Spleen (tissue), 7 donors: ENCODE results near the gene GLOD5.

Source experiments
- POLR2AphosphoS5 ChIP-seq, 3 donors: sonication (generic); formaldehyde crosslinking; IDR thresholded peaks; one replicate each; pipeline ENCODE4 v1.5.1; 2017; ENCODE audit warnings: antibody characterized with exemption in 3 of 3
- TF ChIP-seq, protein P1 (sequence below), 11 experiments: fragments of 200-600 bp in 7 of 11; fragments of 450-650 bp in 4 of 11; sonication (generic) in 4 of 11; IDR thresholded peaks in 8 of 11; conservative IDR thresholded peaks in 3 of 11; 1 replicate in 7 of 11; 2 replicates in 4 of 11; pipeline versions ENCODE4 v1.4.0 to v1.8.0; 2016 to 2021; ENCODE audit warnings: antibody characterized with exemption in 11 of 11, inconsistent platforms in 4 of 11, mild to moderate bottlenecking in 1 of 11
- donor health status: DM: no; HTN: no; CAD: no; lungs with moderate emphysema.
- donor health status: DM: no; HTN: no; CAD: no.
- donor health status: DM: no; HTN: no; CAD: no.

DNA sequence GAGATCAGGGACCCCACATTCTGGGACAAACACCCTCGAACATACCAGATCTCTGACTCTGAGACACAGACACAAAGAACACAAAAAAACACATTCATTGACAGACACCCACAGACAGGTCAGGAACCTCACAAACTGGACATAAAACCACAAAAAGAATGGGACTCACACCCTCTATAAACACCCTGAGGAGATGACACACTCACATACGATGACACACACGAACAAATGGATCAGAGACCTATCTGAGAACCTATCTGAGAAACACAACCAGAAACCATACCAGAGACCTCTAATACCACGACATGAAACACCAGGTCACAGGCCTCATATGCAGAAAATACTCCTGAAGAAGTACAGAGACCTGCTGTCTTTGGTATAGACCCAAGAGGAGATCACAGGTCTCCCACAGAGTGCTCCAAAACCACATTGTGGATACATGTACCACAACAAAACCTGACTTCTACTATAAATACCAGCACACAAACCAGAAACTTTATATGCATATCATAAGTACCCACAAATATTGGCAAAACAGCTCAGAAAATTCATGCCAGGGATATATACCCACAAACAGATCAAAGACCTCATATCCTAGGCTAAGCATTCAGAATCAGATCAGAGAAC lies 45.6 kb upstream of the GLOD5 start:
- TF ChIP-seq, protein P1, sequence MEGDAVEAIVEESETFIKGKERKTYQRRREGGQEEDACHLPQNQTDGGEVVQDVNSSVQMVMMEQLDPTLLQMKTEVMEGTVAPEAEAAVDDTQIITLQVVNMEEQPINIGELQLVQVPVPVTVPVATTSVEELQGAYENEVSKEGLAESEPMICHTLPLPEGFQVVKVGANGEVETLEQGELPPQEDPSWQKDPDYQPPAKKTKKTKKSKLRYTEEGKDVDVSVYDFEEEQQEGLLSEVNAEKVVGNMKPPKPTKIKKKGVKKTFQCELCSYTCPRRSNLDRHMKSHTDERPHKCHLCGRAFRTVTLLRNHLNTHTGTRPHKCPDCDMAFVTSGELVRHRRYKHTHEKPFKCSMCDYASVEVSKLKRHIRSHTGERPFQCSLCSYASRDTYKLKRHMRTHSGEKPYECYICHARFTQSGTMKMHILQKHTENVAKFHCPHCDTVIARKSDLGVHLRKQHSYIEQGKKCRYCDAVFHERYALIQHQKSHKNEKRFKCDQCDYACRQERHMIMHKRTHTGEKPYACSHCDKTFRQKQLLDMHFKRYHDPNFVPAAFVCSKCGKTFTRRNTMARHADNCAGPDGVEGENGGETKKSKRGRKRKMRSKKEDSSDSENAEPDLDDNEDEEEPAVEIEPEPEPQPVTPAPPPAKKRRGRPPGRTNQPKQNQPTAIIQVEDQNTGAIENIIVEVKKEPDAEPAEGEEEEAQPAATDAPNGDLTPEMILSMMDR (IDR thresholded peaks at IDR 0.05 in 8 of 11, conservative IDR thresholded peaks at IDR 0.05 in 3 of 11), result no peak
- TF ChIP-seq POLR2AphosphoS5 (IDR thresholded peaks at IDR 0.05), result no peak
